Glutamatergic neuron (in vitro differentiated cells): ENCODE data around the gene DDT. TPM values are rescaled to one million over a fixed set of nuclear protein-coding genes. Genes with fewer than 3 reads are reported as not detected.
A peak's percentile ranks its signal among the peaks of the same experiment; 100 is the strongest.

Experiments
- DNase-seq: peaks from one replicate; pipeline ENCODE4 v3.0.0; 2022
- H3K27ac Mint-ChIP-seq: one replicate; pipeline ENCODE4 v1.8.0; 2020; ENCODE audit warnings: mild to moderate bottlenecking, mixed read lengths, inconsistent platforms; ENCODE audit not compliant: unreplicated experiment
- H3K27me3 Mint-ChIP-seq: one replicate; pipeline ENCODE4 v1.8.0; 2020; ENCODE audit warnings: mild to moderate bottlenecking, moderate library complexity, mixed read lengths, inconsistent platforms; ENCODE audit not compliant: unreplicated experiment
- H3K36me3 Mint-ChIP-seq: one replicate; pipeline ENCODE4 v1.8.0; 2020; ENCODE audit warnings: mild to moderate bottlenecking, mixed read lengths, inconsistent platforms; ENCODE audit not compliant: unreplicated experiment
- H3K4me1 Mint-ChIP-seq: one replicate; pipeline ENCODE4 v1.8.0; 2020; ENCODE audit warnings: mild to moderate bottlenecking, low read depth, mixed read lengths, inconsistent platforms; ENCODE audit not compliant: unreplicated experiment
- H3K4me3 Mint-ChIP-seq: one replicate; pipeline ENCODE4 v1.8.0; 2020; ENCODE audit warnings: mild to moderate bottlenecking, mixed read lengths, inconsistent platforms; ENCODE audit not compliant: unreplicated experiment
- H3K9me3 Mint-ChIP-seq: one replicate; pipeline ENCODE4 v1.8.0; 2020; ENCODE audit warnings: mild to moderate bottlenecking, moderate library complexity, mixed read lengths, inconsistent platforms; ENCODE audit not compliant: unreplicated experiment
- CTCF ChIP-seq: fragments of 200-600 bp; sonication (generic); IDR thresholded peaks from one replicate; pipeline ENCODE4 v1.5.0; 2021; ENCODE audit not compliant: partially characterized antibody, unreplicated experiment
- total RNA-seq: library from RNA; stranded (reverse); fragmentation: NEBNext Ultra II Directional; extraction: Animal tissue kit (Norgen Biotek cat#: 25700); gene quantifications from one replicate; pipeline ENCODE4 v1.2.1, GENCODE V29; 2021; ENCODE audit not compliant: unreplicated experiment

Gene DDT
- total RNA-seq, 1 donor from 2014 or later = 95.9 TPM

- Mint-ChIP-seq H3K27ac (no peak overlapping the region), H3K4me3 (peak overlapping the region; percentile 21), H3K27me3 (peaks cover 4% of the 10 kb centered on the region), H3K4me1 (peaks cover 5% of the 10 kb centered on the region), H3K36me3 (peaks cover 4% of the 10 kb centered on the region), H3K9me3 (peaks cover 6% of the 10 kb centered on the region)
- no peak for TF ChIP-seq CTCF
- no peak for DNase-seq
These were observed 35.8 kb upstream of the DDT start for GRCh38 chr22:24010018-24010391.

GRCh38 chr22:24009227-24010017 lies 35.2 kb upstream of the DDT start:
- Mint-ChIP-seq H3K4me1 (peaks cover 5% of the 10 kb centered on the region), H3K27ac (no peak overlapping the region), H3K4me3 (peak overlapping the region; percentile 21), H3K27me3 (peaks cover 4% of the 10 kb centered on the region), H3K36me3 (peaks cover 4% of the 10 kb centered on the region), H3K9me3 (peaks cover 6% of the 10 kb centered on the region)
- DNase-seq = no peak
- no peak for TF ChIP-seq CTCF

- no peak for TF ChIP-seq CTCF
- Mint-ChIP-seq H3K4me1 (peaks cover 7% of the 10 kb centered on the region), H3K27me3 (peaks cover 4% of the 10 kb centered on the region), H3K27ac (no peak overlapping the region), H3K9me3 (peaks cover 6% of the 10 kb centered on the region), H3K36me3 (peaks cover 4% of the 10 kb centered on the region), H3K4me3 (no peak overlapping the region)
- DNase-seq = no peak
These were observed 34.4 kb upstream of the DDT start for GRCh38 chr22:24008381-24009226.

- Mint-ChIP-seq H3K27ac (no peak overlapping the region), H3K27me3 (peaks cover 8% of the 10 kb centered on the region), H3K36me3 (peaks cover 4% of the 10 kb centered on the region), H3K9me3 (peaks cover 6% of the 10 kb centered on the region), H3K4me3 (no peak overlapping the region), H3K4me1 (peaks cover 11% of the 10 kb centered on the region)
- no peak for TF ChIP-seq CTCF
- no peak for DNase-seq
These were observed 33.7 kb upstream of the DDT start for GRCh38 chr22:24008022-24008283.
